ENCODE results near the gene TAS2R31. TPM values are rescaled to one million over a fixed set of nuclear protein-coding genes. Genes with fewer than 3 reads are reported as not detected.
A peak's percentile ranks its signal among the peaks of the same experiment; 100 is the strongest.
"Not testable (repeated sequence)": the region's sequence is repeated elsewhere in the genome, so short reads cannot be mapped to it uniquely, and the experiment has no call there.

Gene TAS2R31
- total RNA-seq, 1 donor from 2014 or later, result 2.2 TPM

DNA sequence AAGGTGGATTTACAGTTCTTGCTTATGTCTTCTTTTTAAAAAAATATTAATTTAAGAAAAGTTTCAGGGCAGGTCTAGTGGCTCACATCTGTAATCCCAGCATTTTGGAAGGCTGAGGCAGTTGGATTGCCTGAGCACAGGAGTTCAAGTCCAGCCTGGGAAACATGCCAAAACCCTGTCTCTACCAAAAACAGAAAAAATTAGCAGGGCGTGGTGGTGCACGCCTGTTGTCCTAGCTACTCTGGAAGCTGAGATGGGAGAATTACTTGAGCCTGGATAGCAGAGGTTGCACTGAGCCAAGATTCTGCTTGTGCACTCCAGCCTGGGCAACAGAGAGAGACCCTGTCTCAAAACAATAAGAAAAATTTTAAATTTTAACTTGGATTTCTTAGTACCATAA is 36.3 kb upstream of the TAS2R31 start:
- no peaks in the 10 kb centered on the region for H3K36me3 ChIP-seq (ENCODE audit: insufficient read depth, low read length)
- FAIRE-seq, result no peak
- Mint-ChIP-seq H3K4me1 (ENCODE audit: low read depth, unreplicated experiment) (peaks cover 8% of the 10 kb centered on the region), H3K27ac (ENCODE audit: unreplicated experiment) (no peak overlapping the region), H3K27me3 (ENCODE audit: low read depth, unreplicated experiment) (no peaks in the 10 kb centered on the region), H3K4me3 (ENCODE audit: unreplicated experiment) (no peak overlapping the region), H3K9me3 (ENCODE audit: unreplicated experiment) (no peaks in the 10 kb centered on the region), H3K36me3 (ENCODE audit: low read depth, unreplicated experiment) (peaks cover 9% of the 10 kb centered on the region)
- H3K4me2 ChIP-seq (ENCODE audit: low read length), result no peak overlapping the region
- H3K79me2 ChIP-seq (ENCODE audit: insufficient read depth, low read length), result peaks cover 10% of the 10 kb centered on the region
- no peaks in the 10 kb centered on the region for H3K9me3 ChIP-seq (ENCODE audit: insufficient read depth, low read depth, low read length)
- no peak overlapping the region for H2AFZ ChIP-seq (ENCODE audit: low read depth, low read length)
- no peak for TF ChIP-seq EZH2 (IDR thresholded peaks at IDR 0.05; ENCODE audit: insufficient read depth, low read length)
- TF ChIP-seq, protein P1, sequence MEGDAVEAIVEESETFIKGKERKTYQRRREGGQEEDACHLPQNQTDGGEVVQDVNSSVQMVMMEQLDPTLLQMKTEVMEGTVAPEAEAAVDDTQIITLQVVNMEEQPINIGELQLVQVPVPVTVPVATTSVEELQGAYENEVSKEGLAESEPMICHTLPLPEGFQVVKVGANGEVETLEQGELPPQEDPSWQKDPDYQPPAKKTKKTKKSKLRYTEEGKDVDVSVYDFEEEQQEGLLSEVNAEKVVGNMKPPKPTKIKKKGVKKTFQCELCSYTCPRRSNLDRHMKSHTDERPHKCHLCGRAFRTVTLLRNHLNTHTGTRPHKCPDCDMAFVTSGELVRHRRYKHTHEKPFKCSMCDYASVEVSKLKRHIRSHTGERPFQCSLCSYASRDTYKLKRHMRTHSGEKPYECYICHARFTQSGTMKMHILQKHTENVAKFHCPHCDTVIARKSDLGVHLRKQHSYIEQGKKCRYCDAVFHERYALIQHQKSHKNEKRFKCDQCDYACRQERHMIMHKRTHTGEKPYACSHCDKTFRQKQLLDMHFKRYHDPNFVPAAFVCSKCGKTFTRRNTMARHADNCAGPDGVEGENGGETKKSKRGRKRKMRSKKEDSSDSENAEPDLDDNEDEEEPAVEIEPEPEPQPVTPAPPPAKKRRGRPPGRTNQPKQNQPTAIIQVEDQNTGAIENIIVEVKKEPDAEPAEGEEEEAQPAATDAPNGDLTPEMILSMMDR (IDR thresholded peaks at IDR 0.05; ENCODE audit: insufficient read depth, low read depth, low read length), result no peak
- H3K9ac ChIP-seq (ENCODE audit: low read length), result no peak overlapping the region
- H3K4me1 ChIP-seq (ENCODE audit: insufficient read depth, low read length), result no peaks in the 10 kb centered on the region
- H3K4me3 ChIP-seq (ENCODE audit: insufficient read depth, low read depth, low read length), result no peak overlapping the region
- peak; percentile 45 for DNase-seq (ENCODE audit: low read depth)
- peaks cover 3% of the 10 kb centered on the region for H4K20me1 ChIP-seq (ENCODE audit: insufficient read depth, low read length)
- H3K27ac ChIP-seq (ENCODE audit: low read depth, low read length), result no peak overlapping the region
- no peaks in the 10 kb centered on the region for H3K27me3 ChIP-seq (ENCODE audit: insufficient read depth, low read length)

DNA sequence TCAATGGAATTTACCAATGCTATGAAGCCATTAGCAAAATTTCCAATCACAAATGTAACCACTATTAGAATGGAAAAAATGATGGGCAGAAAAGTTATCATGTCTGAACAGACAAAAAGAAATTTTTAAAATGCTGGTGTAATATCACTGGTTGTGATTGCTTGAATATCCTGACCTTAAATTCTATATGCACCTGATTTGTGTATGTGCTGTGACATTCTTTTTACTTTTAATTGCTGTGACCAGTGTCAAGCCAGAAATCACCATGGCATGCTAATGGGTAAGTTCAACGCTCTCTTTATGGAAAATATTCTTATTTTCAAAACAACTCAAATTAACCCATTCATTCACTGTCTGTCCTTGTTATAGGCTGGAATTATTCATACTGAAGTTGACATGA is 31.0 kb upstream of the TAS2R31 start, which contains the start of gene TAS2R46:
TAS2R46 (minus strand) TSS at position 101 of the 400 bp plus-strand sequence; CDS start at position 101, 0 bp downstream.
- not testable (repeated sequence) for H3K4me2 ChIP-seq (ENCODE audit: low read length); H3K9ac ChIP-seq (ENCODE audit: low read length); H3K27ac Mint-ChIP-seq (ENCODE audit: unreplicated experiment); H3K9me3 Mint-ChIP-seq (ENCODE audit: unreplicated experiment); H2AFZ ChIP-seq (ENCODE audit: low read depth, low read length); H3K27ac ChIP-seq (ENCODE audit: low read depth, low read length); H3K4me1 Mint-ChIP-seq (ENCODE audit: low read depth, unreplicated experiment); H3K27me3 Mint-ChIP-seq (ENCODE audit: low read depth, unreplicated experiment); H3K4me3 ChIP-seq (ENCODE audit: insufficient read depth, low read depth, low read length); H4K20me1 ChIP-seq (ENCODE audit: insufficient read depth, low read length); H3K79me2 ChIP-seq (ENCODE audit: insufficient read depth, low read length); H3K4me3 Mint-ChIP-seq (ENCODE audit: unreplicated experiment); H3K4me1 ChIP-seq (ENCODE audit: insufficient read depth, low read length); H3K36me3 ChIP-seq (ENCODE audit: insufficient read depth, low read length); H3K27me3 ChIP-seq (ENCODE audit: insufficient read depth, low read length); DNase-seq (ENCODE audit: low read depth); H3K9me3 ChIP-seq (ENCODE audit: insufficient read depth, low read depth, low read length); H3K36me3 Mint-ChIP-seq (ENCODE audit: low read depth, unreplicated experiment)
- FAIRE-seq, result peak; percentile 59

DNA sequence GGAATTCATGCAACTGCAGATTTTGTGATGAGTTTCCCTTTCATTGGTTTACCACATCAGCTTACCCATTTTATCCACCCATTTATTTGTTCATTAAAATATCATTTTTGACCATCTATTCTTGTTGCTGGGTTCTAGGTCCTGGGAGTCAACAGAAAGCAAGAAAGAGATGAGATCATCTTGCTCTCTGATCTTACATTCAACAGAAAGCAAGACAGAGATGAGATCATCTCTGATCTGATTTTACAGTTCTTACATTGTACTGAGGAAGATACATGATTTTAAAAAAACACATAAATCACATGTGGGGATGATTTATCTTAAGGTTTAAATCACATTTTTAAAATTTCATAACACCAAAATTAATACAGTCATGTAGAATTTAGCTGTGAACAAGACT is 28.6 kb upstream of the TAS2R31 start:
- no peak overlapping the region for H2AFZ ChIP-seq (ENCODE audit: low read depth, low read length)
- no peaks in the 10 kb centered on the region for H3K36me3 Mint-ChIP-seq (ENCODE audit: low read depth, unreplicated experiment)
- FAIRE-seq (no peak), DNase-seq (ENCODE audit: low read depth) (no peak)
- H3K27me3 ChIP-seq (ENCODE audit: insufficient read depth, low read length), result no peaks in the 10 kb centered on the region
- no peaks in the 10 kb centered on the region for H3K36me3 ChIP-seq (ENCODE audit: insufficient read depth, low read length)
- H3K4me3 Mint-ChIP-seq (ENCODE audit: unreplicated experiment), result no peak overlapping the region
- H3K4me2 ChIP-seq (ENCODE audit: low read length), result no peak overlapping the region
- peaks cover 5% of the 10 kb centered on the region for H3K79me2 ChIP-seq (ENCODE audit: insufficient read depth, low read length)
- peaks cover 5% of the 10 kb centered on the region for H3K4me1 Mint-ChIP-seq (ENCODE audit: low read depth, unreplicated experiment)
- H4K20me1 ChIP-seq (ENCODE audit: insufficient read depth, low read length), result peaks cover 10% of the 10 kb centered on the region
- no peak for TF ChIP-seq EZH2 (IDR thresholded peaks at IDR 0.05; ENCODE audit: insufficient read depth, low read length)
- TF ChIP-seq, protein P1 (IDR thresholded peaks at IDR 0.05; ENCODE audit: insufficient read depth, low read depth, low read length), result no peak
- no peaks in the 10 kb centered on the region for H3K27me3 Mint-ChIP-seq (ENCODE audit: low read depth, unreplicated experiment)
- no peak overlapping the region for H3K27ac ChIP-seq (ENCODE audit: low read depth, low read length)
- H3K4me1 ChIP-seq (ENCODE audit: insufficient read depth, low read length), result no peaks in the 10 kb centered on the region
- H3K9me3 ChIP-seq (ENCODE audit: insufficient read depth, low read depth, low read length), result no peaks in the 10 kb centered on the region
- H3K9ac ChIP-seq (ENCODE audit: low read length), result no peak overlapping the region
- H3K4me3 ChIP-seq (ENCODE audit: insufficient read depth, low read depth, low read length), result no peak overlapping the region
- H3K9me3 Mint-ChIP-seq (ENCODE audit: unreplicated experiment), result no peaks in the 10 kb centered on the region
- H3K27ac Mint-ChIP-seq (ENCODE audit: unreplicated experiment), result peak overlapping the region; percentile 54

Data from astrocyte (in vitro differentiated cells and primary cell).